Mesenchymal stem cell (in vitro differentiated cells and primary cell): ENCODE results near the gene HIVEP2.

Source experiments
- DNase-seq: peaks from one replicate; pipeline ENCODE4 v3.0.0-alpha.2; 2013
- H2AFZ ChIP-seq: one replicate; pipeline ENCODE4 v1.6.1; 2013; ENCODE audit warnings: low read depth, mild to moderate bottlenecking, control low read depth, inconsistent platforms, low read length, moderate library complexity
- H2AK5ac ChIP-seq: 2 replicates; pipeline ENCODE4 v1.6.1; 2013; ENCODE audit warnings: low read length, moderate library complexity, mild to moderate bottlenecking, inconsistent platforms; ENCODE audit not compliant: severe bottlenecking
- H2BK120ac ChIP-seq: one replicate; pipeline ENCODE4 v1.6.1; 2013; ENCODE audit warnings: low read depth, mild to moderate bottlenecking, inconsistent platforms, low read length, moderate library complexity
- H2BK12ac ChIP-seq, 2 experiments: one replicate each; pipeline ENCODE4 v1.6.1; 2013; ENCODE audit warnings: inconsistent platforms in 2 of 2, low read length in 2 of 2, mild to moderate bottlenecking in 2 of 2, moderate library complexity in 2 of 2, control low read depth in 1 of 2
- H2BK15ac ChIP-seq: one replicate; pipeline ENCODE4 v1.6.1; 2013; ENCODE audit warnings: mild to moderate bottlenecking, low read depth, inconsistent platforms; ENCODE audit not compliant: poor library complexity, severe bottlenecking
- H2BK5ac ChIP-seq: 2 replicates; pipeline ENCODE4 v1.6.1; 2013; ENCODE audit warnings: low read depth, mild to moderate bottlenecking, low read length, control low read depth, inconsistent platforms; ENCODE audit not compliant: poor library complexity, severe bottlenecking
- H3K14ac ChIP-seq, 2 experiments: one replicate each; pipeline ENCODE4 v1.6.1; 2013; ENCODE audit warnings: inconsistent platforms in 2 of 2, low read length in 2 of 2, control low read depth in 1 of 2, mild to moderate bottlenecking in 1 of 2, moderate library complexity in 1 of 2
- H3K18ac ChIP-seq, 2 experiments: one replicate each; pipeline ENCODE4 v1.6.1; 2013; ENCODE audit warnings: inconsistent platforms in 2 of 2, low read length in 2 of 2, control low read depth in 1 of 2, low read depth in 1 of 2, mild to moderate bottlenecking in 1 of 2
- H3K23ac ChIP-seq, 2 experiments: one replicate each; pipeline ENCODE4 v1.6.1; 2013; ENCODE audit warnings: inconsistent platforms in 2 of 2, low read length in 2 of 2, mild to moderate bottlenecking in 2 of 2, moderate library complexity in 2 of 2, control low read depth in 1 of 2
- H3K27ac ChIP-seq: 2 replicates; pipeline ENCODE4 v1.5.1; 2013; ENCODE audit warnings: mild to moderate bottlenecking, moderate library complexity, low read length, control low read depth, inconsistent platforms; ENCODE audit not compliant: poor library complexity, severe bottlenecking
- H3K27me3 ChIP-seq, 2 experiments: 2 replicates each; pipeline versions ENCODE4 v1.6.1 to v1.7.0; 2013; ENCODE audit warnings: low read length in 2 of 2, mild to moderate bottlenecking in 2 of 2, moderate library complexity in 2 of 2, control low read depth in 1 of 2, inconsistent platforms in 1 of 2; ENCODE audit not compliant: control insufficient read depth in 1 of 2, insufficient read depth in 1 of 2
- H3K36me3 ChIP-seq, 2 experiments: 2 replicates each; pipeline versions ENCODE4 v1.6.1 to v1.7.0; 2013; ENCODE audit warnings: low read length in 2 of 2, control low read depth in 1 of 2, inconsistent platforms in 1 of 2, low read depth in 1 of 2, mild to moderate bottlenecking in 1 of 2; ENCODE audit not compliant: insufficient read depth in 2 of 2, control insufficient read depth in 1 of 2
- H3K4ac ChIP-seq, 2 experiments: one replicate each; pipeline ENCODE4 v1.6.1; 2013; ENCODE audit warnings: inconsistent platforms in 2 of 2, low read length in 2 of 2, mild to moderate bottlenecking in 2 of 2, moderate library complexity in 2 of 2, control low read depth in 1 of 2, low read depth in 1 of 2
- H3K4me1 ChIP-seq: 2 replicates; pipeline ENCODE4 v1.6.1; 2013; ENCODE audit warnings: low read depth, low read length, control low read depth; ENCODE audit not compliant: control insufficient read depth, insufficient read depth
- H3K4me2 ChIP-seq: 2 replicates; pipeline ENCODE4 v1.6.1; 2013; ENCODE audit warnings: low read length, mild to moderate bottlenecking, inconsistent platforms; ENCODE audit not compliant: poor library complexity, severe bottlenecking
- H3K4me3 ChIP-seq, 2 experiments: 2 replicates each; pipeline versions ENCODE4 v1.5.1 to v1.7.0; 2013; ENCODE audit warnings: low read length in 2 of 2, mild to moderate bottlenecking in 2 of 2, control low read depth in 1 of 2, low read depth in 1 of 2; ENCODE audit not compliant: insufficient read depth in 1 of 2
- H3K79me1 ChIP-seq: replicated peaks from 2 replicates; pipeline ENCODE4 v1.6.1; 2013; ENCODE audit warnings: mild to moderate bottlenecking, control low read depth, low read length, inconsistent platforms; ENCODE audit not compliant: poor library complexity, severe bottlenecking
- H3K9ac ChIP-seq: 2 replicates; pipeline ENCODE4 v1.7.0; 2013; ENCODE audit warnings: mild to moderate bottlenecking, low read length, moderate library complexity
- H3K9me3 ChIP-seq: 2 replicates; pipeline ENCODE4 v1.7.0; 2013; ENCODE audit warnings: mild to moderate bottlenecking, low read length; ENCODE audit not compliant: control insufficient read depth
- H4K8ac ChIP-seq: one replicate; pipeline ENCODE4 v1.6.1; 2013; ENCODE audit warnings: inconsistent platforms, mild to moderate bottlenecking, low read length, moderate library complexity
- H4K91ac ChIP-seq: one replicate; pipeline ENCODE4 v1.6.1; 2013; ENCODE audit warnings: mild to moderate bottlenecking, low read length, inconsistent platforms
- WGBS: methylation state at CpG from one replicate; pipeline ENCODE4 v1.1.7; 2013; ENCODE audit warnings: mixed read lengths; 5-methylcytosine and 5-hydroxymethylcytosine counted together

HIVEP2 gene

GRCh38 chr6:142880201-142880600 lies 64.8 kb downstream of the HIVEP2 start:
- no peak overlapping the region for H3K14ac ChIP-seq

GRCh38 chr6:142879527-142879926 lies 65.4 kb downstream of the HIVEP2 start:
- H2AK5ac ChIP-seq: no peak overlapping the region
- no peak overlapping the region for H3K4me2 ChIP-seq
- H3K79me1 ChIP-seq: peaks cover 18% of the 10 kb centered on the region
- no peak overlapping the region for H4K8ac ChIP-seq
- no peaks in the 10 kb centered on the region for H3K27me3 ChIP-seq
- no peak overlapping the region for H2BK15ac ChIP-seq
- 50% methylated on average over 2 of the region's 2 CpGs for WGBS
- H3K9me3 ChIP-seq: peaks cover 5% of the 10 kb centered on the region
- no peak overlapping the region for H3K4ac ChIP-seq
- no peak overlapping the region for H2BK120ac ChIP-seq
- H3K36me3 ChIP-seq: peaks cover 0 to 6% of the 10 kb centered on the region in 2 experiments
- no peak overlapping the region for H2BK12ac ChIP-seq
- H3K27ac ChIP-seq: no peak overlapping the region
- no peaks in the 10 kb centered on the region for H3K4me1 ChIP-seq
- no peak overlapping the region for H4K91ac ChIP-seq
- H3K4me3 ChIP-seq: no peak overlapping the region
- no peak overlapping the region for H3K14ac ChIP-seq
- no peak for DNase-seq
- H2BK5ac ChIP-seq: no peak overlapping the region
- H2AFZ ChIP-seq: no peak overlapping the region
- H3K23ac ChIP-seq: no peak overlapping the region
- H3K18ac ChIP-seq: no peak overlapping the region
- H3K9ac ChIP-seq: no peak overlapping the region

More at GRCh38 chr6:142880201-142880600, 64.8 kb downstream of the HIVEP2 start:
- H4K91ac ChIP-seq: no peak overlapping the region
- WGBS: 100% methylated on average over 2 of the region's 2 CpGs
- H2AK5ac ChIP-seq: no peak overlapping the region
- H3K4me3 ChIP-seq: no peak overlapping the region
- H2BK15ac ChIP-seq: no peak overlapping the region
- H3K9ac ChIP-seq: no peak overlapping the region
- no peak overlapping the region for H3K18ac ChIP-seq
- no peak overlapping the region for H3K27ac ChIP-seq
- H3K4me1 ChIP-seq: no peaks in the 10 kb centered on the region
- H3K23ac ChIP-seq: no peak overlapping the region
- no peaks in the 10 kb centered on the region for H3K27me3 ChIP-seq
- peaks cover 5% of the 10 kb centered on the region for H3K9me3 ChIP-seq
- no peak overlapping the region for H2BK5ac ChIP-seq
- peaks cover 0 to 6% of the 10 kb centered on the region in 2 experiments for H3K36me3 ChIP-seq
- no peak overlapping the region for H2BK12ac ChIP-seq
- H3K4ac ChIP-seq: no peak overlapping the region
- H2AFZ ChIP-seq: no peak overlapping the region
- H4K8ac ChIP-seq: no peak overlapping the region
- no peak for DNase-seq
- H2BK120ac ChIP-seq: no peak overlapping the region
- no peak overlapping the region for H3K4me2 ChIP-seq
- peaks cover 18% of the 10 kb centered on the region for H3K79me1 ChIP-seq

GRCh38 chr6:142879076-142879475 lies 65.9 kb downstream of the HIVEP2 start:
- no peak overlapping the region for H2BK120ac ChIP-seq
- H3K27me3 ChIP-seq: no peaks in the 10 kb centered on the region
- no peaks in the 10 kb centered on the region for H3K4me1 ChIP-seq
- H4K8ac ChIP-seq: no peak overlapping the region
- no peak overlapping the region for H3K4ac ChIP-seq
- no peak overlapping the region for H4K91ac ChIP-seq
- H3K4me3 ChIP-seq: no peak overlapping the region
- H2BK15ac ChIP-seq: no peak overlapping the region
- peaks cover 0 to 6% of the 10 kb centered on the region in 2 experiments for H3K36me3 ChIP-seq
- DNase-seq: no peak
- H2AFZ ChIP-seq: no peak overlapping the region
- no peak overlapping the region for H3K23ac ChIP-seq
- H2BK5ac ChIP-seq: no peak overlapping the region
- H2BK12ac ChIP-seq: no peak overlapping the region
- no peak overlapping the region for H3K14ac ChIP-seq
- no peak overlapping the region for H2AK5ac ChIP-seq
- WGBS: 98% methylated on average over 6 of the region's 6 CpGs
- no peak overlapping the region for H3K4me2 ChIP-seq
- no peak overlapping the region for H3K9ac ChIP-seq
- peaks cover 5% of the 10 kb centered on the region for H3K9me3 ChIP-seq
- peaks cover 18% of the 10 kb centered on the region for H3K79me1 ChIP-seq
- H3K27ac ChIP-seq: no peak overlapping the region
- no peak overlapping the region for H3K18ac ChIP-seq

GRCh38 chr6:142878407-142878806 lies 66.6 kb downstream of the HIVEP2 start:
- H2BK12ac ChIP-seq: no peak overlapping the region
- no peak overlapping the region for H3K18ac ChIP-seq
- peaks cover 5% of the 10 kb centered on the region for H3K9me3 ChIP-seq
- no peak overlapping the region for H3K14ac ChIP-seq
- H3K36me3 ChIP-seq: peaks cover 0 to 6% of the 10 kb centered on the region in 2 experiments
- H2BK15ac ChIP-seq: no peak overlapping the region
- H2AFZ ChIP-seq: no peak overlapping the region
- H4K91ac ChIP-seq: no peak overlapping the region
- no peak overlapping the region for H2BK120ac ChIP-seq
- H3K4ac ChIP-seq: no peak overlapping the region
- no peak overlapping the region for H4K8ac ChIP-seq
- no peak overlapping the region for H2BK5ac ChIP-seq
- no peak overlapping the region for H3K9ac ChIP-seq
- no peak overlapping the region for H3K4me2 ChIP-seq
- H3K27me3 ChIP-seq: no peaks in the 10 kb centered on the region
- DNase-seq: no peak
- no peak overlapping the region for H3K27ac ChIP-seq
- no peak overlapping the region for H3K23ac ChIP-seq
- no peak overlapping the region for H2AK5ac ChIP-seq
- peaks cover 19% of the 10 kb centered on the region for H3K79me1 ChIP-seq
- 57% methylated on average over 3 of the region's 3 CpGs for WGBS
- no peak overlapping the region for H3K4me3 ChIP-seq
- H3K4me1 ChIP-seq: no peaks in the 10 kb centered on the region
